HG02759 (cell line): Measurements from ENCODE around the gene CHCHD1.
"Not testable (repeated sequence)": the region's sequence is repeated elsewhere in the genome, so short reads cannot be mapped to it uniquely, and the experiment has no call there.

Experiments
- ATAC-seq: cut with Tn5 transposase; IDR thresholded peaks from one replicate; pipeline ENCODE4 v1.9.1; 2021; ENCODE audit warnings: mild to moderate bottlenecking, moderate library complexity; ENCODE audit not compliant: unreplicated experiment

The CHCHD1 gene

DNA sequence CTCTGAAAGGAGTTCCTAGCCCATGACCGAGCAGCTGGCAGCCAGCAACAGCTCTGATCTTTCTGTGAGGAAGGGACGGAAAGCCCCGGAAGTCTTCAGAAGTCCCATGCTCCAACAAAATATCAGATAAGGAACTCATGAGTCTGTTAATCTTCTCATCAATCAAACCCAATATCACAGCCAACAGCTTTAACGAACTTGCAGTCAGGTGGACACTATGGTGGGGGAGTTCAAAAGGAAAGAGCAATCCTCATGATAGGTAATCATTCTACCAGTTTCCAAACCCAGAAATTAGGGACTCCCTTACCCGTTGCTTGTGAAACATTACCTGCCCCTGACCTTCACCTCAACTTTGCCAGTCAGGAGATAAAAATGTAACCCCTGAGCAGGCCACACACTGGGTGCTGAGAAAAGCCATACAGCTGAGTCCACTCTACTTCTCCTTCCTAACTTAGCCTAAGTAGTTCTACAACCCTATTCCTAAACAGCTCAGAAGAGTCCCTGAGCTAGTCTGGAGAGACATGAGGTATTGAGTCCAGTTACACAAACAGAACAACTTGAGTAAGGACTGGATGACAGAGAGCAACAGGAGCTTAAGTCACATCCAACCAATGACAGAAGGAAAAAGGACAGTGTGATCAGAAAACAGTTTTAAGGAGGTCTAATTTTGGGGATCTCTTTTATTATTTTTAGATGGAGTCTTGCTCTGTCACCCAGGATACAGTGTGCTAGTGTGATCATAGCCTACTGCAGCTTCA is 27.4 kb downstream of the CHCHD1 start:
- ATAC-seq = no peak

DNA sequence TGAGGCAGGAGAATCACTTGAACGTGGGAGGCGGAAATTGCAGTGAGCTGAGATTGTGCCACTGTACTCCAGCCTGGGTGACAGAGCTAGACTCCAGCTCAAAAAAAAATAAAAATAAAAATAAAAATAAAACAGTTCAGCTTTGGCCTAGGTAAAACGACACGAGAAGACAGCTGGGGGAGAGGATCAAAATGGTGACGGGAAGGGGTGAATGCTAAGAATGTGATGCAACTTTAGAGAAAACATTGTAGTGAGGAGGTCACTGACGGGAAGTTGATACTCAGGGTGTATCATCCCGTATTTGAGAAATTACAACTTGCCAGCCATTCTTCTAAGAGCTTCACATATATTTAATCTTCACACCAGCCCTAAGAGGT is 28.5 kb downstream of the CHCHD1 start:
- no peak for ATAC-seq

DNA sequence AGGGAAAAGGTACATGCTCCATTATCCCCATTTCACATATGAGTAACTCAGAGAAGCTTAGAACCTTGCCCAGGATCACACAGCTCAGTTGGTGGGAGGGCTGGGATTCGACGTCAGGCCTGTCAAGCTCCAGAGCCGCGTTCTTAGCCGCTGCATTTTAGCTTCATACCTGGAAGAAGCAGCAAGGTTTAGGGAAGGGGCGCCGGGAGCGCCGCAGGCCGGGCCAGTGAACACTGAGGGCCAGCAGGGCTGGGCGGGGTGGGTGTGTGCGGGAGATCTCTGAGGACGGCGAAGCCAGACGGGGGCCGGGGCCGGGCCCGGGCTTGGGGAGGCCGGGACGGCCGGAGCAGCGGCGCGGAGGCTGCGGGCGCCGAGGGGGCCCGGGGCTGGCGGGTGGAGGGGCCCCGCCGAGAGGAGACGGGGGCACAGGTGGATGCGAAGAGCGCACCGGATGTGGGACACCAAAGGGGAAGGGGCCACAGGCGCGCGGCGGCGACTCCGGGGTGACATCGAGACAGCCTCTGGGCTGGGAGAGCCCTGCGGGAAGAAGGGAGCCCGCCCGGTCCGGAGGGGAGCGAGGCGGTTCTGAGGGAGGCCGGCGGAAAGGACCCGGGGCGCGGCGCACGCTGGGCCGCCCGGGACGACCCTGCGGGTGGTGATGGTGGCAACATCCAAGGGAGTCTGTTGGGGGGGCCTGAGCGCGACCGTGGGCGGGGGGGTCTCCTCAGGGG is 29.1 kb downstream of the CHCHD1 start:
- peak; percentile 36 for ATAC-seq

DNA sequence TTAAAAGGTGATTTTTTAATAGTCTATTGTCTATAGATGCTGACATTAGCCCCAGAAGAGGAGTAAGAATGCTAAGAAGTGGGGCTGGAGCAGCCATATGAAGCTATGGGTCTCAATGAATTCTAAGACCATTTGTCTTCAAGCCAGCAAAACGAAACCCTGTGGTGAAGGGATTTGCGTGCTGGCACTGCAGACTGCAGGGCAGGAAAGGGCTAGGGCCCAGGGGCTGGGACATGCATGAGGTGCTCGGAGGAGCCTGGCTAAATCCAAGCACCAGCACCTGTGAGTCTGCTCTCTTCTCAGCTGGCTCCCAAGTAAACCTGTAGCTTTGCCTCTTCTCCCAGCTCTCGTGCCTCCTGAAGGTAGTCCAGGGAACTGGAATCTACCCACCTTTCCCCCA is 30.8 kb downstream of the CHCHD1 start:
- ATAC-seq = no peak

DNA sequence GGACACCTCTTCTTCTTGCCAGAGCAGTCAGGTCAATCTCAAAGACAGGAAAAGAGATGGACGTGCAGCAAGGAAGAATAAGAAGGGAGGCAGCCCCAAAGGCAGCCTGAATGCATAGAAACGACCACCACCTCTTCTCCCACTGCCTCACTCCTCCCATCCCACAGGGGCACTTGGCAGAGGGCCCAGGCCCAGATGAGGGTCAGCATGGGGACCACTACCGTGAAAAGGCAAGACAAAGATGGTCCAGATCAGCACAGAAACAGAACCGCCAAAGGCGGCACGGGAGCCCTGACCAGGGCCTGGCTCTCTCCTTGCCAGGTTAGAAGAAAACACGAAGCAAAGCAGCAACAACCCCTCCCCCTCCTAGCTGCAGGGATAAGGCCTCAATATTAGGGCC is 31.5 kb downstream of the CHCHD1 start:
- ATAC-seq = no peak

DNA sequence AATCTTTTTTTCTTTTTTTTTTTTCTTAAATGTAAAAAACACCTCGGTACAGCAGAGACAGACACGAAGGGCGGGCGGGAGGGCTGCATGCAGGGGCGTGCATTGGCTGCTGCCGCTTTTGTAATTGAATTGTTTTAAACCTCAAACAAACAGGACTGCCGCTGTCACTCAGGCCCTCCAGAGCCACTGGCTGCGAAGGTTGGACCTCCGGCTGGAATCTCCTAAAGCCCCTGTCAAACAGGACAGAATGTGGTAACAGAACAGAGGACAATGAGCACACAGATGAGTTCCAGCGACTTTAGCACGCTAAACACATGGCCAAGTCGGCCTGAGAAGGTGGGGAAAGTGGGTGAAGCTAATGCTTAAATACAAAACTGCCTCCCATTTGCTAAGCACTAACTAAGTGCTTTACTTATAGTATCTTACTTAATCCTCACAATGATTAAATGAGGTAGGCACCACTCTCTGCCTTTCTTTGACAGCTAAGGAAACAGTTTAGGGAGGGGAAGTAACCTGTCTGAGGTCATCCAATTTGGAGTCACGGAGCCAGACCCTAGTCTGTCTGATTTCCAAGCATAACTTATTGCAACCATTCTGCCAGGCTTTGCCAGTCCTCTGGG is 32.5 kb downstream of the CHCHD1 start:
- ATAC-seq = no peak

DNA sequence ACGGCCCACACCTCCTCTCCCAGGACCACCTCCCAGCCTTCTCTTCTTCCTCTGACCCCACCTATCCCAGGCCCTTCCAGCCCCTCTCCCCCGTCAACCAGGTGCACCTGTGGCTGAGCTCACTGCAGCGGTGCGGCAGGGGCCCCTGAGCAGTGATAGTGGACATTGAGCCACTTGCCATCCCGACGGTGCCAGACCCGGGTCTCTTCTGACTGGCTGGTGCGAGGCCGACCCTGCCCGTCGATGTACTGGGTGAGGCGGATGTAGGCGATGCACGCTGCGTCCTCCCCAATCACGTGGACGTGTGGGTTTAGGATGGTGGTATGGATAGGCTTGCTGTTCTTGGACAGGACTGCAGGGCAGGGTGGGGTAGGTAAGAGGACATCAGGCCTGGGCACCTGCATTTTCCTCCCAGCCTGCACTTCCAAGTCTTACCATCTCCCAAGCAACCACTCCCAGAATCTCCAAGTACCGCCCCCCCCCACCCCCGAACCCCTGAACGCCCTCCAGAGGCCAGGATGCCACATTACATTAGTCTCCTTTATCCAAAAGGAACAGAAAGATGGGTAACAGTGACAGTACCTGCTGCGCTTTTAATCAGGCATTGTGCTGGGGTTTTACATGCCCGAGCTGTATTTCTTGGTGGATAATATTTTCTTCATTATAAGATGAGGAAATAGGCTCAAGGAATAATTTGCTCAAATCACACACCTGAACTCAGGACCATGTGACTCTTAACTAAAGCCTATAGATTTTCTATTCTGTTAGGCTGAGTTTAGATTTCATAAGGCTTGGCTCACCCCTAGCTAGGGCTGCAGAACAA is 33.3 kb downstream of the CHCHD1 start:
- ATAC-seq = no peak

DNA sequence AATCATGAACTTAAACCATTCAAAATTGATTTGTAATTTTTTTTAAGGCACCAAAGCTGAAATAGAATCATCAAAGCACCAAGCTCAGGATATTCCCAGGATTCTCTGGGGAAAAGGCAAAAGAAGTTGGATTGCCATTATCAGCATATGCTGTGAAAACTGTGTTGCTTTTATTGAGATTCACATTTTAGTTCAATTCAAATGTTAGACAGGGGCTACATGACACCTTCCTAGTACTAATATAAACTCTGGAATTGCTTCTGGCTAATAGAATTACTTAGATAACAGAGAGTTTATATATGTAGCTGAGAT is 33.8 kb downstream of the CHCHD1 start:
- ATAC-seq = no peak

DNA sequence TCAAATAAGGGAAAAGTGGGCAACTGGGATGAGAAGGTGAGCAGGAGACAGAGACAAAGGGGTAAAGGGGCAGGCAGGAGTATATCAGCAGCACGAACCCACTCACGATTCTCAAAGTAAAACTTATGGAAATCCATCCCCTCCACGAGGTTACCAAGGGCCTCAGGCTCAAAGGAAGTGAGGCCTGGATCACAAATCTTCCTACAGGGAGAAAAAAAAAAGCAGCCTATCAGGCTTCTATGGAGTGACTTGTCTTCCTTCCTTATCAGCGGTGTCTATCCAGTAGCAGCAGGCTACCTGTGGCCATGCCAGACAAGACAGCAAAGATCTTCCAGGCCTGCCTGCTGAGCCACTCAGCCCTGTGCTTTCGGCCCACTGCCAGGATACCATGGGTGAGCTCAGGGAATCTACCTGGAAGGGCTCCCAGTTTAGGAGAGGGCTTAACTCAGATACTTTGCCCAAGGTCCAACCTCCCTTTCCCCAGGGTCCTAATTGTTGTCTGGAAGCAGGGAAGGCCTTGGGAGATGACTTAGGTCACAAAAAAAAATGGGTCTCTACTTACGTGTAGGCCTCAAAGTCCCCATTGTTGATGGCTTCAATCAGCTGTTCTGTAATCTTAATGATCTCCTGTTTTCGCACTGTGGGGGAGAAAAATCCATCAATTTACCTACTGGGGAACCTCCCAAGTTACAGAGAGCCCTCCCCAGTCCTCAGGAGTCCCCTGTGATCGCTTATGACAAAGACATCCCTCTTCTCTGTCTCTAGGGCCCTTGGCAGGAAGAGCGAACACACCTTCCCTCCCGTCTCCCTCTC is 35.3 kb downstream of the CHCHD1 start:
- ATAC-seq = no peak

DNA sequence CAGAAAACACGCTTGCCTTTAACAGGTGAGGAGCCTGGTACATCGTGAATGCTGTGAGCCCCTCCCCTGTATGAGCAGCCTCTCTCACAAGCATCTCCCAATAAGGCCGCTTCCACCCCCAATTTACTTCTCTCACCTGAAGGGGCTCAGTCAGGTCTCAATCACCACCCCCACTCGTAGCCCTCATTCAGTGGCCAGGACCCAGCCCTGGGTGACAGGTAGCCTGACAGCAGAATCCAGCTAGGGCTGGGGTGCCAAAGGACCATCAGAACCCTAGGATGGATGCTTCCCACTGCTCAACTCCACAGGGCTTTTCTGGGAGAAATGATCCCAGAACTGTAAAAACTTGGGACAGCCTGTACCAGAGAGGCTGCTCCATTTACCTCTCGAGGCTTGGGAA is 36.0 kb downstream of the CHCHD1 start:
- no peak for ATAC-seq

DNA sequence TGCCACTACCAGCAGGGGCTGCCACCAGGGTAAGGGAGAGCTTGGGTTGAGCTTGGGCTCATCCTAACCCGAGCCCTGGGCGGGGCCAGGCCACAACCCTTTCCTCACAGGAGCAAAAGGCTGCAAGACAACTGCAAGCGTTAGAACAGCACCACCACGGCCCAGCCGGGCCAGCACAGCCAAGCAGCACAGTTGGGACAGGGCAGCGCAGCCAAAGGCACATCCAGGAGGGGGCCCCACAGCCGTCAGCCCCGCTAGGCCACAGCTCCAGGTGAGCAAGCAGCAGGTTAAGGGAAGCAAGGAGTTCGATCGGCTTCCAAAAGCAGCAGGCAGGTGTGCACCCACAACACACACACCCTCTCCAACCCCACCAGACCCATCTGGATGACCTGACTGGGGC is 36.6 kb downstream of the CHCHD1 start:
- no peak for ATAC-seq

DNA sequence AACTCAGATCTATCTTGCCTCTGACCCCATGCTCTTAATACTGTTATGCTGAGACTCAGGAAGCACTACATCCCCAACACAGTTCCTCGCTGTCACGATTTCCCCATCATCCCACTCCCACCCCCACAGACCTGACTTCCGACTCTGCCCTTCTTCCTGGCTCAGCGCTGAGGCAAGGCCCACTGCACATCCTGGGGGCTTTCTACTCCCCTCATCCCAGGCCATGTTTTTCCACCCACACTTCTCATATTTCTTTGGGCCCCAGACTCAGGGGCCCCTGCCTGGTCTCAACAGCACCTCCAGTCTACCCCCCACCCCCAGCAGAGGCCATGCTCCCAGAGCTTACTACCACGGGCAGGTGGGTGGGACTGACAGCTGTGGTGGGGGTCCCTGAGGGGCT is 37.2 kb downstream of the CHCHD1 start:
- ATAC-seq = no peak

DNA sequence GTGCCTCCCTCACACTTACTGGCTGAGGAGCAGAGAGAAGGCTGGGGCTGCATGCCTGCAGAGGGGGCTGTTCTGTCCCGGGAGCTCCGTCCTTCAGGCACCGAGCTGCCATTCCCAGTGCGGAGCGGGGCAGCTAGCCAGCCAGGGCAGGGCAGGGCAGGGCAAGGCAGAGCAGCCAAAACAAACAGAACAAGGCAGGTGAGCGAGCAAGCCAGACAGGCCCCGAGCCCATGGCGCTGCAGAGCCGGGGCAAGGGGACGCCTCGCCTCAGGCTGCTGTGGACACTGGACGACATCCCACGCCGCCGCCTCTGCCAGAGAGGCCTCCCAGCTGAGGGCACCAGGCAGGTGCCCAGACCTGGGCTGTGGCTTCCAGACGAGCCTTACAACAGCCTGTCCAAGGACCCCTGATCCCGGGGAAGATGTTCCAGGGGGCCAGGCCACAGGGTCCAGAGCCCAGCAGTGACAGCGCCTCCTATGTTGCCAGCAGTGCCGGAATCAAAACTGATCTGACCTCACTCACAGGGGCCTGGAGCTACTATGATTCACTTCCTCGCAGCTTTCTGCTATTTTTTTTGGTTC is 37.8 kb downstream of the CHCHD1 start:
- no peak for ATAC-seq

DNA sequence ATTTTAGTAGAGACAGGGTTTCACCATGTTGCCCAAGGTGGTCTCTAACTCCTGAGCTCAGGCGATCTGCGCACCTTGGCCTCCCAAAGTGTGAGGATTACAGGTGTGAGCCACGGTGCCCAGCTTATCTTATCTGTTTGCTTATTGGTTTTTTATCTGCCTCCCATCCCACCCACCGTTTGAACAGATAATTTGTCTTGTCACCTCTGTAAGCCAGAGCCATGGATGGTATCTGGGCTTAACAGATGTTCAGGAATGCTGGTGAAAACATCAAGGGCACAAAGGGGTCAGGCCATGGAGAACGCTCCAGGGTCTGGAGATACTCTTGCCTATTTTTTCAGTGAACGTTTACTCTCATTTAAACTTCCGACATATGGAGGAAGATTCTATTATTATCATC is 41.5 kb downstream of the CHCHD1 start:
- ATAC-seq = no peak

DNA sequence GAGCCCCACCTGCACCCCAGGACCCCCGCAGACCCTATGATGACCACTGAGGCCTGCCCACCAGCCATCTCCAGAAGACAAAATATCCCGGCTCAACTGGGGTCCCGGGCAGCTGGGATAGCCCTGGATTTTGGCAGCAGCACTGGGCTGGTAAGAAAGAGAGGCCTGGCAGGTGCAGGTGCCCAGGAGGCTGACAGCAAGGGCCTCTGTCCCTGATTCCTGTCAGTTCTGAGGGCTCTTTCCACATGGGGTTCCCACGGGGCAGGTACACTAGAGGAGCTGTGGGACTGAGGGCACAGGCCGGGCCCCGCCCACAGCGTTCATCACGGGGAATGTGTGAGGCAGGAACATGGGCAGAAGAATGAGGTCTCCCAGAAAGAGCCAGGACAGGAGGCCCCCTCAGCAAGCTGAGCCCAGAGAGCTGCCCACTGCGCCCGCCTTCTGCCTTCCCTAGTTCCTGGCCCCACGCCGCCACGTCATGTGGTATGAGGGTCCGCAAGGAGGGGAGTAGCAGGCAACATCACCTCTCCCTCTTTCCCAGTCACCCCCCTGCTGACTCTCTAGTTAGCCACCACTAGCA is 42.4 kb downstream of the CHCHD1 start:
- no peak for ATAC-seq

DNA sequence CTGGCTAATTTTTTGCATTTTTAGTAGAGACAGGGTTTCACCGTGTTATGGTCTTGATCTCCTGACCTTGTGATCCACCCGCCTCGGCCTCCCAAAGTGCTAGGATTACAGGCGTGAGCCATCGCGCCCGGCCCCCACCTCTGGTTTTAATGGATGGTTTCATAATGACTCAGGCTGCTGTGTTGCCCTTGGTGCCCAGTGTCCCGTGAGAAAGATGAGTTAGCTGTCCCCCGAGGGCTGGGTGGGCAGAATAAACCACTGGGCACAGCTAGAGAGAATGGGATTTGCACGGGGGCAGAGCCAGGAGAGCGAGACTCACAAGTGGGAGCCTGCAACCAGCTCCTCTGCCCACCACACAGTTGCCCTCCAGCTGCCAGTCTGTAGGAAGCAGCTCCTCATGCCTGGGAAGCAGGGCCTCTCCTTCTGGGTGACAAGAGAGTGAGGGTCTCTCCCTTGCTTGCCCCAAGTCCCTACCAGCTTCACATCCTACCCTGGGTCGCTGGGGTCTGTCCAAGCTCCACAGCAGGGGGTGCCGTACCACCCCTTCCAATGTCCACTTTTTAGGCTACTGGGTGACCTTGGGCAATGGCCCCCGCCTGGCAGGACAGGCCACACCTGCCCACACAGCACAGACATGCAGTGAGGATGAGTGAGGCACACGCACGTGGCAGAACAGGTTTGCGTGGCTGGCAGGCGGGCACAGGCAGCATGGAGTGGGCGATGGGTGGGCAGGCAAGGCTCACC is 45.7 kb downstream of the CHCHD1 start:
- no peak for ATAC-seq

DNA sequence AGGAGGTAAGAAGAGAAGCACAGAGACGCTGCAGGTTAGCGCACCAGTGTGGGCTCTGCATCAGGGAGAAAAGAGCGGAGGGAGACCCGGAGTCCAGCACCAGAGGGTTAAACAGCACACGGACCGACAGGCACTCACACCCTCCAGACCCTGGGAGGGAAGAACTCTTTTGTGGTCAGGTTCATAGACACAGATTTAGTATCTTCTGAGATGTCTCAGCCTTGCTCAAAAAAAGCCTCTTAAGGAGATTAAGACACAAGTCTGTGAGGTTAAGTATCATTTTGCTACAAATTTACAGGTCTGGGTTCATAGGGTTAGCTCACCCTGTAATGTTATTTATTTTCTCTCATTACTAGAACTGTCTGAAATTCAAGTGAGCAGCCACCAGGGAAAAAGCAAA is 46.3 kb downstream of the CHCHD1 start:
- ATAC-seq = no peak

DNA sequence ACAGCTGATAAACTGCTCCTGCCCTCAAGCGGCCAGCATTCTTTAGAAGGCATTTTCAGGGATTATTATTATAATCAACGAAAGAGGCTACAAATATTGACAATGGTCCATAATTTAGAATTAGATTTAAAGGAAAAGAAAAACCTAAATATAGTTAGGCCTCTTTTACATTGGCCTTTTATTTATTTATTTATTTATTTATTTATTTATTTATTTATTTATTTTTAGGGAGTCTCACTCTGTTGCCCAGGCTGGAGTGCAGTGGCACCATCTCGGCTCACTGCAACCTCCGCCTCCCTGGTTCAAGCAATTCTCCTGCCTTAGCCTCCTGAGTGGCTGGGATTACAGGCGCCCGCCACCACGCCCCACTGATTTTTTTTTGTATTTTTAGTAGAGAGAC is 47.2 kb downstream of the CHCHD1 start:
- ATAC-seq = not testable (repeated sequence)
